A375 (cell line): ENCODE results near the gene TLR6. TPM values are rescaled to one million over a fixed set of nuclear protein-coding genes. Genes with fewer than 3 reads are reported as not detected.

Source experiments
- small RNA-seq: library from RNA; depleted of rRNA; stranded (forward); fragments of <200 nt; gene quantifications from one replicate; pipeline ENCODE3, GENCODE V24; 2014
- total RNA-seq: library from RNA; depleted of rRNA; stranded (reverse); fragments of >200 nt; shearing (Covaris generic); gene quantifications from 2 replicates; pipeline ENCODE4 v1.2.3, GENCODE V29; 2014; rRNA removed

TLR6 gene, protein sequence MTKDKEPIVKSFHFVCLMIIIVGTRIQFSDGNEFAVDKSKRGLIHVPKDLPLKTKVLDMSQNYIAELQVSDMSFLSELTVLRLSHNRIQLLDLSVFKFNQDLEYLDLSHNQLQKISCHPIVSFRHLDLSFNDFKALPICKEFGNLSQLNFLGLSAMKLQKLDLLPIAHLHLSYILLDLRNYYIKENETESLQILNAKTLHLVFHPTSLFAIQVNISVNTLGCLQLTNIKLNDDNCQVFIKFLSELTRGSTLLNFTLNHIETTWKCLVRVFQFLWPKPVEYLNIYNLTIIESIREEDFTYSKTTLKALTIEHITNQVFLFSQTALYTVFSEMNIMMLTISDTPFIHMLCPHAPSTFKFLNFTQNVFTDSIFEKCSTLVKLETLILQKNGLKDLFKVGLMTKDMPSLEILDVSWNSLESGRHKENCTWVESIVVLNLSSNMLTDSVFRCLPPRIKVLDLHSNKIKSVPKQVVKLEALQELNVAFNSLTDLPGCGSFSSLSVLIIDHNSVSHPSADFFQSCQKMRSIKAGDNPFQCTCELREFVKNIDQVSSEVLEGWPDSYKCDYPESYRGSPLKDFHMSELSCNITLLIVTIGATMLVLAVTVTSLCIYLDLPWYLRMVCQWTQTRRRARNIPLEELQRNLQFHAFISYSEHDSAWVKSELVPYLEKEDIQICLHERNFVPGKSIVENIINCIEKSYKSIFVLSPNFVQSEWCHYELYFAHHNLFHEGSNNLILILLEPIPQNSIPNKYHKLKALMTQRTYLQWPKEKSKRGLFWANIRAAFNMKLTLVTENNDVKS
- total RNA-seq, result 3.0 and 3.6 TPM in 2 replicates

DNA sequence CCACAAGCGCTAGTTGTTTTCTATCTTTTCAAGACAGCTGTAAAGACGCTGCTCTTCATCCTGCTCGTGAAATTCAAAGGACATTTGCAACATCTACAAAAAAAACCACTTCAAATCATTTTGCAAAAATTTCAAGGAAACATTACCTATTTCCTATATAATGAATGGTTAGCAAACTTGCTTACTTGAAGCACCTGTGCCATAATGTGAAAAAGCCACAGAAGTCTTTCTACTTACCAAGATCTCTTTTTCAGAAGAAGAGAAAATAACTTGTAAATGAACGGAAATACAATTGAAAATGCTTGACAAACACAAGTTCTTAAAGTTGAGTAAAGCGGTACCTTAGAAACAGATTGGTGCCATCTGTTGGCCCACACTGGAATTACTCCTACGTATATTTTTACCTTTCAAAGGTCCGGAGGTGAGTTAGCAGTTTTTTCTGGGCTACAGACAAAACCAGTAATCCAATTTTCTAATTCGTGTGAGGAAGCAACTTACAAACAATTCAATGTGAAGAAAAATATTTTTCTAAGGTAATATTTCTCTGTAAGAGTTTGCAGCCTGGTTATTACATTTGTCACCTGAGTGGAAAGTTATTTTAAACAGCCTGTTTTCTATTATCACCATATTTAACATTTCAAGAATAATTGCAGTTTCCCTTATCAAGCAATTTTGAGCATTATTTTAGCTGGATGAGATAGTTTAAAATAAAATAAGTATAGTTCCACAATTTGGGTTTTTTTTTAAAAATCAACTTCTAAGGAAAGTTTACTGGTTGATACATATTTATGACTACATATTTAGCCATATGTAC, at the start of gene TLR6:
TSS of gene TLR6 (minus strand) at position 294 of the 814 bp plus-strand sequence. CDS start 27,344 bp downstream, outside the sequence.

DNA sequence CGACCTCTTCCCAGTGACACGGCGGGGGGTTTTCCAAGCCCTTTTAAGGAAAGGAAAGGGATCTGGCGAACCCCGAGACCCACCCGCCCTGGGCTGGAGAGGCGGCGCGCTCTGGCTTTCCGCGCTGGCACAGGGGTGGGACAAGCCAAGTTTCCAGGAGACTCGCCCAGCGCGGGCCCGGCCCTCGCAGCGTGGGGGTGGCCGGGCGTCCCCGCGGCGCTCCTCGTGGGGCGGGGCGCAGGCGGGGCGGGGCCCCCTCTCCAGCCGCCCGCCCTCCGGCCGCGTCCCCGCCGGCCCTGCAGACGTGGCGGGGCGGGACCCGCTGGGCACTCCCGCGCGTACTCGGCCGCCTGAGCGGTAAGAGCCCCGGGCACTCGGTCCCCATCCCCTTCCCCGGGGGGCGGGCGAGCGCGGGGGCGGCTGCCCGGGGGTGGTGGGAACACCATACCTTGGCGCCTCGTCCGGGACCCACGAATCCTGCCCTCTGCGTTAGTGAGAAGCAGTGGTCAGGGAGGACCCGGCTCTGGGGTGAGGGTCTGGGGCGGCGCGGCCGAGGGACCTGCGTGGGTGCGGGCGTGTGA, 11.0 kb upstream of the TLR6 start, which contains the start of gene FAM114A1:
TSS of gene FAM114A1 (plus strand) at position 329 of the 581 bp plus-strand sequence. CDS start 10,273 bp downstream, outside the sequence.

DNA sequence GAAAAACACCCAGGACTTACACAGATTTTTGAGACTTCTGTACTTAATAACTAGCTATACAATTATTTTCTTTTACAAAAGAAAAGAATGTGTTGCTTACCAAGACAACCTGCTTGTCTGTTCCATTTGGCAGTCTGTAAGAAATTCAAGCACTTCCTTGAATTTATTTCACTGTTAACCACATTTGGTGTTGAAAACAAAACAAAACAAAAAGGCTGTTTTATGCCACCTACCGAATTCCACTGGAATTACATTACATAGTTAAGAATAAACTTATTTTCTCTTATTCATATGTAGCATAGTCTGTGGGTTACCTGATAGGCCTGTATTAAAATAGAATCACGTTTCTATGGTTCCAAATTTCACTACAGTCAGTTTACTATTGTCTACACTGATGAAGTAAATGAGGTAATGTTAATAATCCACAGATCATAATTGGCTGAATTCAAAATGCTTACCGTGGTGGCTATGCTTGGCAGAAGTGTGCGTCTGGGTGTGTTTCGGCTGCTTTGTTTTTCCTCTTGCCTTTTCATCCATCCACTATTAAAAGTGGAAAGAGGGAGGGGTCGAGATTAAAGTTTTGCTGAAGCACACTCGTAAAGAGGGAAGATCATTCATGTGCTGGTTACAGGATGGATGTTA, 51.8 kb downstream of the TLR6 start, which contains the start of gene TLR1:
TSS of gene TLR1 (minus strand) at position 138 of the 642 bp plus-strand sequence. CDS start 5,960 bp downstream, outside the sequence.

DNA sequence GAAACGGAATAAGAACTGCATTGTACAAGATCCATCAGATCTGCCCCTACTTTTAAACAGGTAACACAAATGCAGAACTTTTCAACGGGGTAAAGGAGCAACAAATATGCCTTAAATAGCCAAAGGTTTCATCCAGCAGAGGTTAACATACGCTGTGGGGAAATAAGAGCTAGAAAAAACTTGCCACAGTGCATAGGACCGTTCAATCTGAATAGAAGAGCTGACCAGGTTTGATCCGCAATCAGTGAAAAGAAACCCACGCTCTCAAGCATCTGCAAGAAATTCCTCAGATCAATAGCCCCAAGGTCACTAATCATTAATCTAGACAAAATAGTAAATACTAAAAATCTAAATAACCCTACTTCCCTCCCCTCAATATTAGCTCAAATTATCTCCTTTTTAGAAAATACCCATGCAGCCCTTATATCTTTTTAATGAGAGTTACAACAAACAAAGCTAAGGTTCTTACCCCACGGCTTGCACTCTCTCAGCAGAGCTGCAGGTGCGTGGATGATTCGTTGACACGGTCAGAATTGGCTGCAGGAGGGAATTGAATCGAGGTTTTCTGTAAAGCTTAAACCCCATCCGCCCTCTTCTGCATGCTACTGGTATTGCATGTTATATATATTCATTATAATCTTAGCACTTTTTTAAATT, 74.0 kb downstream of the TLR6 start, which contains the start of gene TLR10:
TSS of gene TLR10 (minus strand) at position 539 of the 657 bp plus-strand sequence. CDS start 7,400 bp downstream, outside the sequence.

Small RNA genes lying within 50 kb of the gene (small RNA-seq; reads per million reads assigned to genes)
- gene MIR574, result 0.17 reads per million

Other genes with a start within 250 kb of the TLR6 start
- gene KLF3, start 192.6 kb downstream of the TLR6 start, total RNA-seq, result 11.9 and 12.2 TPM in 2 replicates
- 0.05 TPM in 1 of 2 replicates, not detected in the other for gene TLR10, start 73.8 kb downstream of the TLR6 start, total RNA-seq
- 0.49 and 0.56 TPM in 2 replicates for gene TLR1, start 52.0 kb downstream of the TLR6 start, total RNA-seq
- 37.8 and 42.3 TPM in 2 replicates for gene FAM114A1, start 11.0 kb upstream of the TLR6 start, total RNA-seq
- gene TMEM156, start 175.6 kb upstream of the TLR6 start, total RNA-seq, result 2.7 and 5.9 TPM in 2 replicates
- gene KLHL5, start 205.4 kb upstream of the TLR6 start, total RNA-seq, result 42.7 and 45.5 TPM in 2 replicates